Activated B cell treated with CpG ODN at 0.5 μM for 24 hours (primary cell): ENCODE measurements around the gene TM7SF3. TPM values are rescaled to one million over a fixed set of nuclear protein-coding genes. Genes with fewer than 3 reads are reported as not detected.

Experiments used
- ATAC-seq: fragments of 200-7000 bp; cut with Tn5 transposase; one replicate; pipeline ENCODE4 v1.10.0; 2021; ENCODE audit warnings: low read depth, mild to moderate bottlenecking, moderate library complexity
- CTCF ChIA-PET: fragments of 350-600 bp; sonication (Branson Sonifier 250); formaldehyde crosslinking; loops from one replicate; lab custom pipeline; 2021; ENCODE audit warnings: antibody characterized with exemption; lab: Charles Lee
- POLR2A ChIA-PET: fragments of 350-600 bp; sonication (Branson Sonifier 250); formaldehyde crosslinking; loops from one replicate; lab custom pipeline; 2021; ENCODE audit warnings: antibody characterized with exemption; lab: Charles Lee
- DNase-seq: peaks from one replicate; pipeline ENCODE4 v3.0.0; 2022
- H3K27ac Mint-ChIP-seq: one replicate; pipeline ENCODE4 v1.8.0; 2020; ENCODE audit warnings: mixed read lengths
- H3K27me3 Mint-ChIP-seq: one replicate; pipeline ENCODE4 v1.8.0; 2021; ENCODE audit warnings: mixed read lengths
- H3K36me3 Mint-ChIP-seq: one replicate; pipeline ENCODE4 v1.8.0; 2021; ENCODE audit warnings: low read depth, mixed read lengths
- H3K4me1 Mint-ChIP-seq: one replicate; pipeline ENCODE4 v1.8.0; 2021; ENCODE audit warnings: mixed read lengths
- H3K4me3 Mint-ChIP-seq: one replicate; pipeline ENCODE4 v1.8.0; 2020; ENCODE audit warnings: mild to moderate bottlenecking, mixed read lengths
- H3K9me3 Mint-ChIP-seq: one replicate; pipeline ENCODE4 v1.8.0; 2020; ENCODE audit warnings: mixed read lengths
- CTCF ChIP-seq: fragments of 200-600 bp; IDR thresholded peaks from one replicate; pipeline ENCODE4 v1.8.0; 2022; ENCODE audit warnings: antibody characterized with exemption, mild to moderate bottlenecking
- intact Hi-C: fragments of 100-400 bp; cut with micrococcal nuclease; formaldehyde crosslinking; loops from one replicate; pipeline ENCODE4 v1.15.1; 2024
- total RNA-seq: library from RNA; stranded (reverse); gene quantifications from 2 replicates; pipeline ENCODE4 v1.2.3, GENCODE V29; 2022

Gene TM7SF3
- 20.7 and 30.5 TPM in 2 replicates for total RNA-seq

GRCh38 chr12:27014085-27014858 lies at the start of gene TM7SF3:
Gene TM7SF3 (minus strand): TSS chr12:27014384. CDS start chr12:27014168, 216 bp downstream.
- ATAC-seq (peak; percentile 92), DNase-seq (peak; percentile 96)
- H3K27ac Mint-ChIP-seq, result peak within 1 kb of the TSS; percentile 94
- H3K27me3 Mint-ChIP-seq, result no peaks in the 10 kb centered on the region
- peaks cover 49% of the 10 kb centered on the region for H3K4me1 Mint-ChIP-seq
- POLR2A ChIA-PET, result interaction anchor here (0.6 to 4.6 kb wide), 8 partner anchors 8 to 230 kb away, joined by 3 to 25 read pairs (median 4); partner anchors contain the start of genes FGFR1OP2, ITPR2, MED21 and STK38L
- peak within 1 kb of the TSS; percentile 91 for H3K4me3 Mint-ChIP-seq
- H3K36me3 Mint-ChIP-seq, result peaks cover 3% of the 10 kb centered on the region
- CTCF ChIA-PET, result interaction anchor here (0.6 to 2.9 kb wide), 12 partner anchors 8 to 292 kb away, joined by 3 to 58 read pairs (median 4); partner anchors contain the start of gene MED21
- intact Hi-C loops, result loop anchor here (1.0 to 10.0 kb wide), 13 partner anchors 8 to 902 kb away; partner anchors contain the start of genes BHLHE41, FGFR1OP2, ITPR2 and MED21
- H3K9me3 Mint-ChIP-seq, result no peaks in the 10 kb centered on the region
- peak; percentile 33 for TF ChIP-seq CTCF

GRCh38 chr12:27063250-27063851 lies 49.2 kb upstream of the TM7SF3 start:
- intact Hi-C loops, result no loop called here
- Mint-ChIP-seq H3K36me3 (peaks cover 20% of the 10 kb centered on the region), H3K27me3 (no peaks in the 10 kb centered on the region), H3K4me1 (peaks cover 23% of the 10 kb centered on the region), H3K9me3 (peaks cover 14% of the 10 kb centered on the region), H3K4me3 (no peak overlapping the region), H3K27ac (peak overlapping the region; percentile 72)
- ATAC-seq (no peak), DNase-seq (no peak)
- CTCF ChIA-PET, result no interaction called here
- TF ChIP-seq CTCF, result no peak
- POLR2A ChIA-PET, result no interaction called here

- H3K4me3 Mint-ChIP-seq, result no peak overlapping the region
- intact Hi-C loops, result no loop called here
Measured at GRCh38 chr12:27061317-27061716, 47.1 kb upstream of the TM7SF3 start.

GRCh38 chr12:27060740-27061139 lies 46.6 kb upstream of the TM7SF3 start:
- H3K36me3 Mint-ChIP-seq, result peaks cover 14% of the 10 kb centered on the region
- DNase-seq (no peak), ATAC-seq (no peak)
- no peaks in the 10 kb centered on the region for H3K27me3 Mint-ChIP-seq
- peaks cover 14% of the 10 kb centered on the region for H3K9me3 Mint-ChIP-seq
- POLR2A ChIA-PET, result no interaction called here
- peaks cover 19% of the 10 kb centered on the region for H3K4me1 Mint-ChIP-seq
- no peak overlapping the region for H3K27ac Mint-ChIP-seq
- CTCF ChIA-PET, result no interaction called here
- H3K4me3 Mint-ChIP-seq, result no peak overlapping the region
- TF ChIP-seq CTCF, result no peak
- intact Hi-C loops, result no loop called here

More at GRCh38 chr12:27061317-27061716, 47.1 kb upstream of the TM7SF3 start:
- H3K36me3 Mint-ChIP-seq, result peaks cover 14% of the 10 kb centered on the region
- H3K27me3 Mint-ChIP-seq, result no peaks in the 10 kb centered on the region
- ATAC-seq (no peak), DNase-seq (no peak)
- ChIA-PET POLR2A (no interaction called here), CTCF (no interaction called here)
- no peak for TF ChIP-seq CTCF
- H3K9me3 Mint-ChIP-seq, result peaks cover 14% of the 10 kb centered on the region
- H3K4me1 Mint-ChIP-seq, result peaks cover 23% of the 10 kb centered on the region
- no peak overlapping the region for H3K27ac Mint-ChIP-seq

GRCh38 chr12:27057543-27057942 lies 43.4 kb upstream of the TM7SF3 start:
- no peak for TF ChIP-seq CTCF

More at GRCh38 chr12:27057543-27057942, 43.4 kb upstream of the TM7SF3 start:
- Mint-ChIP-seq H3K27ac (no peak overlapping the region), H3K36me3 (peaks cover 14% of the 10 kb centered on the region), H3K27me3 (no peaks in the 10 kb centered on the region), H3K4me3 (no peak overlapping the region), H3K9me3 (peaks cover 12% of the 10 kb centered on the region), H3K4me1 (no peaks in the 10 kb centered on the region)
- ChIA-PET POLR2A (no interaction called here), CTCF (interaction anchor here (1.2 kb wide), 1 partner anchor 18 kb away, joined by 3 read pairs; no protein-coding TSS in a partner anchor)
- intact Hi-C loops, result no loop called here
- no peak for DNase-seq
- no peak for ATAC-seq
